Fibroblast of mammary gland (primary cell): Measurements from ENCODE around the gene LAMA3.

Experiments
- DNase-seq: peaks from one replicate; pipeline ENCODE4 v3.0.0-alpha.2; 2010; ENCODE audit warnings: low read depth
- H3K4me3 ChIP-seq: 2 replicates; pipeline ENCODE4 v1.5.1; 2011; ENCODE audit warnings: low read depth, mild to moderate bottlenecking, low read length, moderate library complexity; ENCODE audit not compliant: control insufficient read depth
- TF ChIP-seq, protein P1 (sequence below): conservative IDR thresholded peaks from 2 replicates; pipeline ENCODE4 v1.5.1; 2011; ENCODE audit warnings: low read depth, low read length, inconsistent platforms; ENCODE audit not compliant: control insufficient read depth, insufficient read depth

The LAMA3 gene

DNA sequence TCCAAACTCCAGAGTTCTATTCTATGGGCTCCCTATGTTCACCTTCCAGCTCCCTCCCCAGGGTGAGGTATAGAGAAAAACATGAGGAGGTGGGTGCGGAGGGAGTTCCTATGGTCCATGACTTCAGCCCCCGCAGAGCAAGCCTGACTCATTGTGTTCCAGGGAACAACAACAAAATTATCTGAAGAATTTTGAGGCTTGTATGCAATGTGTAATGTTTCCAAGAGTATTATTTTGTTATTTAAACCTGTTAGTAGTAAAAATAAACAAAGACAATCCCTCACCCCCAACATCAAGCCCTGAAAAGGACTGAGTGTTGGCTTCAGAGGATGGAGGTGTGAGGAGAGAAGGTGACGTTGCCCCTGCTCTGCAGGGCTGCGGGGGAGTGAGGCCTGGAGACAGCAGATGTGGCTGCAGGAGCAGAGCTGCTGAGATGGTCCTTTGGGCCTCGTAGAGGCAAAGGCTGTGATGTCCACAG lies 29.0 kb downstream of the LAMA3 start:
- TF ChIP-seq, protein P1, sequence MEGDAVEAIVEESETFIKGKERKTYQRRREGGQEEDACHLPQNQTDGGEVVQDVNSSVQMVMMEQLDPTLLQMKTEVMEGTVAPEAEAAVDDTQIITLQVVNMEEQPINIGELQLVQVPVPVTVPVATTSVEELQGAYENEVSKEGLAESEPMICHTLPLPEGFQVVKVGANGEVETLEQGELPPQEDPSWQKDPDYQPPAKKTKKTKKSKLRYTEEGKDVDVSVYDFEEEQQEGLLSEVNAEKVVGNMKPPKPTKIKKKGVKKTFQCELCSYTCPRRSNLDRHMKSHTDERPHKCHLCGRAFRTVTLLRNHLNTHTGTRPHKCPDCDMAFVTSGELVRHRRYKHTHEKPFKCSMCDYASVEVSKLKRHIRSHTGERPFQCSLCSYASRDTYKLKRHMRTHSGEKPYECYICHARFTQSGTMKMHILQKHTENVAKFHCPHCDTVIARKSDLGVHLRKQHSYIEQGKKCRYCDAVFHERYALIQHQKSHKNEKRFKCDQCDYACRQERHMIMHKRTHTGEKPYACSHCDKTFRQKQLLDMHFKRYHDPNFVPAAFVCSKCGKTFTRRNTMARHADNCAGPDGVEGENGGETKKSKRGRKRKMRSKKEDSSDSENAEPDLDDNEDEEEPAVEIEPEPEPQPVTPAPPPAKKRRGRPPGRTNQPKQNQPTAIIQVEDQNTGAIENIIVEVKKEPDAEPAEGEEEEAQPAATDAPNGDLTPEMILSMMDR: no peak
- DNase-seq: peak; percentile 92
- H3K4me3 ChIP-seq: no peak overlapping the region

DNA sequence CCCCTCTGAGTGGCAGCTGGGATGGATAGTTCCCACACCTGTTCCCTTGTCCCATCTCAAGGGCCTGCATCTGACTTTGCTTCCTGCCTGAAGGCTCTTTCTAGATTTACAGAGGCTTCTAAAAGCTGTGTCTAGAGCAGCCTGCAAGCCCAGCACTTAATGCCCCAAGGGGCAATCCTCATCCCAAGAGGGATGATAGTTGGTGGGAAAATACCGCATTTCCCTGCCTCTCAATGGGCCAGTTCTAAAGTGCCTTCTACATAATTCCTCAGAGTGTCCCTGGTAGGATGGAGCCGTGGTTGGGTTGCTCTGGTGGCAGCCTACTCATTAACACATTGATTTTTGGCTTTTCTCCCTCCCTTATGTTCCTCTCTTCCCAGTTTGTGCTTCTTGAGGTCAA lies 29.5 kb downstream of the LAMA3 start:
- DNase-seq: peak; percentile 40
- TF ChIP-seq, protein P1: no peak
- H3K4me3 ChIP-seq: no peak overlapping the region

DNA sequence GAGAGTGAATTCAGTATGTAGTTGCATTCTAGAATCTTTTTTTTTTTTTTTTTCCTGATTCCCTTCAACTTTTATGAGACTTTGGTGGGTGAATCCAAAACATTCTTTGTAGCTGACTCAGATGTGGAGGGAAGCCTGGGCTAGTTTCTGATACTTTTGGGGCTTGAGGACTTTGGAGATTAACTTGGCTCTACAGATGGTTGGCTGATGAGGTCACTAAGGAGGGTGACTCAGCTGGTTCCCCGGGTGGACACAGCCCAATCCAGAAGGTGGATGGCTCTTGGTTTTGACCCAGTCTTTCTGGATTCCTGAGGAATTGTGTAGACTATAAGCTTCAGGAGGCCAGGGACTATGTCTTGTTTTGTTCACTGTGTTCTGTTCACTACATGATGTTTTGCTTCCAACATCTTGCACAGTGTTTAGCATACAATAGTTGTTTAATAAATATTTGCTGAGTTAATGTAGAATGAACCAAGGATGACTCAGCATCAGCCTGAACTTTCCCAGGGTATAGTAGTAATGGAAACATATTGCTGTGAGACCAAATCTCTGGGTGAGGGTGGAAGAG lies 30.5 kb downstream of the LAMA3 start:
- no peak overlapping the region for H3K4me3 ChIP-seq
- TF ChIP-seq, protein P1: no peak
- peak; percentile 99 for DNase-seq

DNA sequence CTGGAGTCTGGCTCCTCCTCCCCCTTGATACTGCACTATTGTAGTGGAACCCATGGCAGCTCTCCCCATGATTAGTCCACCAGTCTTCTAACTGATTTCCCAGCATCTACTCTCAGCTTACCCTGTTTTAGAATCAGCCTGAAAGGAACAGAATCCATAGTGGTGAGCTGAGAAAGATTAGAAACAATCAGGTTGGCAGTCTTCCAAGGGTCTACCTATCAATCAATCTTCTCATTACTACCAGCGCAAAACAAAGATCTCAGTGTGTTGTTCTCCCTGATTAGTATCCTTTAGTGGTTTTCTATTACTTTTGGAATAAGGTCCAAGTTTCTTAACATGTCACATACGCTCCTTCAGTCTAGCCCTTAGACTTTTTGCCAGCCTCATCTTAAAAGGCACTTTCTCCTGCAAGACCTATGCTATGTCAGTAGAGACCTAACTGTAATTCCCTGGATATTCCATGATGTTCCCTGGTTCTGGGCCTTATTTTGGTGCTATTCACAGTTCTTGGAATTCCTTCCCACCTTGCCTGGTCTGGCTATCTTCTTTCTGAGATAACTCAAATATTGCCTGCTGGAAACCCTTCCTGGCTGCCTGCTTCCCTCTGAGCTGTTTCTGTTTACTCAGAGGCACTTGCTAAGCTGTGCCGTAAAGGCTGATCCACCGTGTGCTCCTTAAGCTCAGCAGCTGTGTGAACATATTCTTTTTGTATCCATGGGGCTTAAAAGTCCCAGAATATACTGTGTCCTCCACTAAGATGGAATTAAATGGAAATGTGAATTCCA lies 32.6 kb downstream of the LAMA3 start:
- no peak overlapping the region for H3K4me3 ChIP-seq
- DNase-seq: peak; percentile 33
- TF ChIP-seq, protein P1: no peak

DNA sequence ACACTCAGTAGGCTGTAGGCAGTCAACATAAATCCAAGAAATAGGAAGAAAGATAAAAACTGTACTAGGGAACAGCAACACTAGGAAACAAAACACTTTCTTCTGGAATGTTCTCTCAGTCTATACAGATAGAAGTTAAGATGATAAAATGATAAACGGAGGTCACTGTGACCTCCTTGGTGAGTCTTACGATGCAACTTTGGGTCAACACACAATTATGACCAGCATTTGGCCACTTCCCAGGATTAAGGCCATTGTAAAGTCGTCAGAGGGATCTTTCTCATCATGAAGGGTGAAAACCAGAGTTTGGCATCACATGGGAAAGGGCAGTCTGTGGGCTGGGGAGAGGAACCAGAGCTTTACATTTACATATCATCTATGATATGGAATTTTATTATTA lies 33.4 kb downstream of the LAMA3 start:
- H3K4me3 ChIP-seq: no peak overlapping the region
- TF ChIP-seq, protein P1: no peak
- DNase-seq: peak; percentile 50

DNA sequence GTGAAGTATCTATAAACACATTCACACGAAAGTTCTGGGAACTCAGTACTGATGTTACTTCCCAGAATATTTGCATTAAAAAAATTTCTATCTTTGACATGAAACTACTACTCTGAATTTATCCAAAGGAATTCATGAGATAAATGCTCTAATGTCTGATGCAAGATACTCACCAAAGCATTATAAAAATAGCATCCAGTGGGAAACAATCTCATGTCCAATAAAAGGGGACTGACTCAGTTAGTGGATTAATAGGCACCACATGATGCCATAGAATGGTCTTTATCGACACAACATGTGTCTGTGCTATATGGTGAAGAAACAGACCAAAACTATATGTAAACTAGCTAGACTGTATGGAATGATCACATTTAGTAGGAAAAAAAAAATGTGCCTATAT lies 33.9 kb downstream of the LAMA3 start:
- DNase-seq: peak; percentile 54
- H3K4me3 ChIP-seq: no peak overlapping the region
- TF ChIP-seq, protein P1: no peak

DNA sequence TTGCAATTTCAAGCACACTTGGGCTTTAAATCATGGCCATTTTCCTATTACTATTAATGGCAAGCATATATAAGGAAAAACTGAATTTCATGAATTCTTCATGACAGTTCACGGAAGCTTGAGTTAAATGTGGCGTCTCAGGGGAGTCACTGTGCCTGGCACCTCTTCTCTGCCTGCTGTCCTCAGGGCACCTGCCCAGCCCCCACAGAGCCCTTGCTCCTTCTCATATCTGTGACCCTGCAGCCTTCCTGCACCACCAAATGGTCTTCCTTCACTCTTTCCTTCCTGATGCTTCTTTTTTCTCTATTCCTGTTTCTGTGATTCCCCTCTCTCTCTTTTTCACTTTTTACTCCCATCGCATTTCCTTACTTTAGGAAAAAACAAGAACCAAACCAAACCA lies 35.4 kb downstream of the LAMA3 start:
- TF ChIP-seq, protein P1: no peak
- DNase-seq: no peak
- no peak overlapping the region for H3K4me3 ChIP-seq
